Ovary (tissue), 10 donors: ENCODE measurements around the gene LENG8. TPM values are rescaled to one million over a fixed set of nuclear protein-coding genes. Genes with fewer than 3 reads are reported as not detected.

Source experiments
- DNase-seq, 5 donors: peaks; one replicate each; pipeline ENCODE4 v3.0.0-alpha.2; 2019 to 2020
- H3K27ac ChIP-seq, 2 donors: fragments of 200-600 bp; one replicate each; pipeline versions ENCODE4 v1.5.1 to v1.8.0; 2019 to 2022
- H3K27me3 ChIP-seq: fragments of 200-600 bp; one replicate; pipeline ENCODE4 v1.8.0; 2022
- H3K36me3 ChIP-seq: fragments of 200-600 bp; sonication (generic); one replicate; pipeline ENCODE4 v1.5.1; 2019
- H3K4me1 ChIP-seq: one replicate; pipeline ENCODE4 v1.8.1; 2013; ENCODE audit warnings: mild to moderate bottlenecking, moderate library complexity; ENCODE audit not compliant: insufficient read depth
- H3K4me3 ChIP-seq: fragments of 200-600 bp; sonication (generic); one replicate; pipeline ENCODE4 v1.5.1; 2017
- H3K9me3 ChIP-seq, 2 donors: fragments of 200-600 bp in 1 of 2; sonication (generic) in 1 of 2; one replicate each; pipeline versions ENCODE4 v1.5.1 to v1.8.1; 2013 to 2019; ENCODE audit warnings: mild to moderate bottlenecking in 1 of 2, moderate library complexity in 1 of 2
- EP300 ChIP-seq: sonication (generic); formaldehyde crosslinking; IDR thresholded peaks from one replicate; pipeline ENCODE4 v1.6.1; 2017; ENCODE audit warnings: antibody characterized with exemption
- POLR2A ChIP-seq: fragments of 450-650 bp; IDR thresholded peaks from one replicate; pipeline ENCODE4 v1.6.1; 2017; ENCODE audit warnings: antibody characterized with exemption, mild to moderate bottlenecking, moderate library complexity
- WGBS, 3 donors: extraction: QIAGEN DNeasy Blood & Tissue Kit in 1 of 3; methylation state at CpG; one replicate each; pipeline versions ENCODE4 v1.1.5 to v1.1.7; 2013 to 2017; 5-methylcytosine and 5-hydroxymethylcytosine counted together
- intact Hi-C, 4 donors: fragments of 100-400 bp; cut with DNase I; formaldehyde crosslinking; loops; one replicate each; pipeline versions ENCODE4 v1.11.0 to v1.15.1; 2022 to 2023
- long read RNA-seq, 3 donors: library from polyadenylated mRNA in 2 of 3; unstranded in 2 of 3; transcript quantifications; one replicate each; pipeline ENCODE4 v2.0.0 and lab custom pipeline, GENCODE V29; 2021 to 2026
- polyA plus RNA-seq, 2 donors: library from polyadenylated mRNA; stranded (reverse); fragments of 200-250 nt in 1 of 2; fragments of 350-450 nt in 1 of 2; fragmentation: Illumina TruSeq in 1 of 2; extraction: RNeasy Lipid Tissue Mini Kit (QIAGEN cat#74804) in 1 of 2; gene quantifications; one replicate each; pipeline ENCODE4 v1.2.3, GENCODE V29; 2013 to 2014
- total RNA-seq, 7 donors: library from RNA; depleted of rRNA in 2 of 7; stranded (reverse); fragments of >200 nt in 2 of 7; fragmentation: NEBNext Ultra II Directional in 3 of 7; extraction: Animal tissue kit (Norgen Biotek cat#: 25700) in 3 of 7; gene quantifications; one replicate each; pipeline versions ENCODE4 v1.1.0 to v1.2.4, GENCODE V29; 2016 to 2023
- TF ChIP-seq, protein P1 (sequence below), 3 donors: fragments of 450-650 bp in 2 of 3; fragments of 200-600 bp in 1 of 3; IDR thresholded peaks; one replicate each; pipeline versions ENCODE4 v1.5.1 to v1.8.0; 2016 to 2022; ENCODE audit warnings: antibody characterized with exemption in 3 of 3, mild to moderate bottlenecking in 1 of 3
- donor health status: DM: no; HTN: no; CAD: no; lungs with moderate emphysema.
- donor health status: DM: no; HTN: no; CAD: no.
- donor health status: Bipolar disorder and iron deficiency.
- donor health status: DM: yes; HTN: yes; CAD: no.
- donor health status: DM: no; HTN: no; CAD: no.
- donor health status: DM: yes; HTN: yes; CAD: no.

Gene LENG8
- total RNA-seq (100 to 1,000 TPM; 105 to 207 (median 156) TPM), polyA plus RNA-seq (100 to 1,000 TPM in 1 of 2 donors, 10 to 100 TPM in 1; 29.9 to 122 TPM)
- long read RNA-seq, donor 1, partial matches to known transcripts = 9 of 120 reads
- long read RNA-seq, donor 1, other reads (novel, unspliced or antisense) = 111 of 120 reads
- long read RNA-seq, donor 2, partial matches to known transcripts = 85 of 96 reads
- long read RNA-seq, donor 2, other reads (novel, unspliced or antisense) = 7 of 96 reads
- long read RNA-seq, donor 3, partial matches to known transcripts = 21 of 121 reads
- long read RNA-seq, donor 3, other reads (novel, unspliced or antisense) = 99 of 121 reads

DNA sequence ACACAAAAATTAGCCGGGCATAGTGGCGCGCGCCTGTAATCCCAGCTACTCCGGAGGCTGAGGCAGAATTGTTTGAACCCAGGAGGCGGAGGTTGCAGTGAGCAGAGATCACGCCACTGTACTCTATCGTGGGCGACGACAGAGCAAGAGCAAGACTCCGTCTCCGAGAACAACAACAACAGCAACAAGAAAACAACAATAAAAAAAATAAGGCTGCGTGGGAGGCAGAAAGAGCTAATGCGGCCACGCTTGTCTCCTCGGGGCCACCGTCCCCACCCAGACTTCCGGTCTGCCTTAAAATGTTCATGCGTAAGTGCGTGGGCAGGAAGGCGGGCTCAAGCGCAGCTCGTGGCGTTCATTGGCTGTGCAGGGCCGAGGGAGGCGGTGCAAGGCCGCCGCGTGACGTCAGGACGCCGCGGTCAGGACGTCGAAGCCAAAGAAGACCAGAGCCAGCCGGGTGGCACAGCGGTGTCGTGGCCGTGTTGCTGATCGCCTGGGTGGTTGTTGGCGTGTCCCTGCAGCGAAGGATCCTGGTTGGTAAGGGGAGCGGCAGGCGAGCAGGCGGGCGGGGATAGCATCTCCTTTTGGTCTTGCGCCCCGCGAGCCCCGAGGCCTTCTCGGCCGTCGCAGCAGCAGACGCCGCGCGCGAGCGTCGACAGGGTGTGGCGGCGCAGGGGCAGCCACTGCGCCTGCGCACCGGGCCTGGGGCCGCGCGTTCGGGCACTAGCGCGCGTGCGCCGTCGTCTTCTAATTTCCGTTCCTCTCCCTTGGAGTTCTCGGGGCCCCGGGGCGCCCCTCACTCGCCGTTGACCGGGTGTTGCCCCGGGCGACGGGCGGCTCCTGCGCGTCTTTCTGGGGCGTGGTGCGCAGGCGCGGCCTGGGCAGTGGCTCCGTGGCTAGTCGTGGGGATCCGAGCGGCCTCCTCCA lies at the start of gene LENG8:
LENG8 (plus strand) TSS at position 426 of the 927 bp plus-strand sequence. CDS start 2,146 bp downstream, outside the sequence.
- 0 to 1% (median 0%) methylated on average over 61 to 96 of the region's 96 CpGs for WGBS, 3 donors
- H3K9me3 ChIP-seq = no peaks in the 10 kb centered on the region
- peak; percentile 99 for TF ChIP-seq POLR2A
- TF ChIP-seq EP300 = peak; percentile 46
- TF ChIP-seq, protein P1, sequence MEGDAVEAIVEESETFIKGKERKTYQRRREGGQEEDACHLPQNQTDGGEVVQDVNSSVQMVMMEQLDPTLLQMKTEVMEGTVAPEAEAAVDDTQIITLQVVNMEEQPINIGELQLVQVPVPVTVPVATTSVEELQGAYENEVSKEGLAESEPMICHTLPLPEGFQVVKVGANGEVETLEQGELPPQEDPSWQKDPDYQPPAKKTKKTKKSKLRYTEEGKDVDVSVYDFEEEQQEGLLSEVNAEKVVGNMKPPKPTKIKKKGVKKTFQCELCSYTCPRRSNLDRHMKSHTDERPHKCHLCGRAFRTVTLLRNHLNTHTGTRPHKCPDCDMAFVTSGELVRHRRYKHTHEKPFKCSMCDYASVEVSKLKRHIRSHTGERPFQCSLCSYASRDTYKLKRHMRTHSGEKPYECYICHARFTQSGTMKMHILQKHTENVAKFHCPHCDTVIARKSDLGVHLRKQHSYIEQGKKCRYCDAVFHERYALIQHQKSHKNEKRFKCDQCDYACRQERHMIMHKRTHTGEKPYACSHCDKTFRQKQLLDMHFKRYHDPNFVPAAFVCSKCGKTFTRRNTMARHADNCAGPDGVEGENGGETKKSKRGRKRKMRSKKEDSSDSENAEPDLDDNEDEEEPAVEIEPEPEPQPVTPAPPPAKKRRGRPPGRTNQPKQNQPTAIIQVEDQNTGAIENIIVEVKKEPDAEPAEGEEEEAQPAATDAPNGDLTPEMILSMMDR (IDR thresholded peaks at IDR 0.05) = peak in 1 of 3 donors; percentile 29
- no peaks in the 10 kb centered on the region for H3K36me3 ChIP-seq
- peak within 1 kb of the TSS; percentile 68 for H3K4me3 ChIP-seq
- H3K27me3 ChIP-seq = no peaks in the 10 kb centered on the region
- H3K27ac ChIP-seq = peak within 1 kb of the TSS; percentile 78 to 95
- peaks cover 7% of the 10 kb centered on the region for H3K4me1 ChIP-seq
- intact Hi-C loops = no loop called here
- DNase-seq = peak; percentile 97 to 99 (median 98)

DNA sequence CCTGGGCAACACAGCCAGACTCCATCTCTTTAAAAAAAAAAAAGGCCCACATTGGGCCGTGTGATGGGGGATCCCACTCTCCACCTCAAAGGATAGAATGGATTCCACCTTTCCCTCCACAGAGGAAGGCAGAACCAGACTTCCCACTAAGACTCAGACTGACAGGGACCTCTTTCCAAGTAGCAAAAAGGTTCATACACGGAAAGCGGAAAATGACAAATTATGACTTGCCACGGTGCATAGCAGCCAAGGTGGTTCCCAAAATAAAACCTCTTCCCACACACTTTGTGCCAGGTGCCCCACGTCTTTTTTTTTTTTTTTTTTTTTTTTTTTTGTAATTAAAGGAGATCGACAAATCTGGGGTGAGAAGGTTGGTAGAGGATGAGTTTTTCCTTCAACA lies 48.1 kb upstream of the LENG8 start:
- WGBS, 3 donors = 57 to 72% (median 70%) methylated on average over 6 of the region's 6 CpGs
- H3K9me3 ChIP-seq = no peaks in the 10 kb centered on the region
- no peaks in the 10 kb centered on the region for H3K27me3 ChIP-seq
- no peak overlapping the region for H3K27ac ChIP-seq
- no peak for DNase-seq
- no peak overlapping the region for H3K4me3 ChIP-seq
- TF ChIP-seq POLR2A = no peak
- TF ChIP-seq, protein P1 (IDR thresholded peaks at IDR 0.05) = no peak
- no peak for TF ChIP-seq EP300
- intact Hi-C loops = no loop called here
- H3K36me3 ChIP-seq = no peaks in the 10 kb centered on the region
- no peaks in the 10 kb centered on the region for H3K4me1 ChIP-seq

DNA sequence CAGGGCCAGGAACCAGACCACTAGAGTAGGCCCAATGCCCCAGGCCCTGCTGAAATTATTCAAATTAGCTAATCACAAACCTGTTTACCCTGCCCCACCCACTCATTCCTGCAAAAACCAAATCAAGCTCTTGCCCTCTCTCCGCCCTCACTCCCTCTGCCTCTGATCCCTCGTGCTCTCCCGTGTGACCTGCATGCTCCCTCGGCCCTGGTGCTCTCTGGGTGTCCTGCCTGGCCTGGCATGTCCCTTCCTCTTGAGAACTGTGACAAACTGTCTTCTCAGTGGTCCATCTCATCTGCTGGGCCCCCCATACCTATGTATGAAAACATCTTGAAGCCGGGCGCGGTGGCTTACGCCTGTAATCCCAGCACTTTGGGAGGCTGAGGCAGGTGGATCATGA lies 45.9 kb upstream of the LENG8 start:
- intact Hi-C loops = no loop called here
- DNase-seq = no peak
- Histone ChIP-seq H3K4me1 (no peaks in the 10 kb centered on the region), H3K4me3 (no peak overlapping the region), H3K27me3 (no peaks in the 10 kb centered on the region), H3K27ac (no peak overlapping the region), H3K9me3 (no peaks in the 10 kb centered on the region), H3K36me3 (no peaks in the 10 kb centered on the region)
- TF ChIP-seq EP300 (no peak), POLR2A (no peak)
- TF ChIP-seq, protein P1 (IDR thresholded peaks at IDR 0.05) = no peak
- 71 to 80% (median 80%) methylated on average over 8 of the region's 8 CpGs for WGBS, 3 donors

DNA sequence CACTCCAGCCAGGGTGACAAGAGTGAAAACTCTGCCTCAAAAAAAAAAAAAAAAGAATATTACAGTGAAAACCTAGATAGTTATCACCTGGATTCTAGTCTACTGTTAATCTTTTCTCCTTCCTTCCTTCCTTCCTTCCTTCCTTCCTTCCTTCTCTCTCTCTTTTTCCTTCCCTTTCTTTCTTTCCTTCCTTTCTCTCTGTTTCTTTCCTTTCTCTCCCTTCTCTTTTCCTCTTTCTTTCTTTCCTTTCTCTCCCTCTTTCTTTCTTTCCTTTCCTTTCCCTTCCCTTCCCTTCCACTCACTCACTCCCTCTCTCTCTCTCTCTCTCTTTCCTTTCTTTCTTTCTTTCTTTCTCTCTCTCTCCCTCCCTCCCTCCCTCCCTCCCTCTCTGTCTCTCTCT lies 43.4 kb upstream of the LENG8 start:
- Histone ChIP-seq H3K4me1 (no peaks in the 10 kb centered on the region), H3K9me3 (no peaks in the 10 kb centered on the region), H3K36me3 (no peaks in the 10 kb centered on the region), H3K27ac (no peak overlapping the region), H3K4me3 (no peak overlapping the region), H3K27me3 (no peaks in the 10 kb centered on the region)
- no peak for DNase-seq
- intact Hi-C loops = no loop called here
- TF ChIP-seq POLR2A (no peak), EP300 (no peak)
- TF ChIP-seq, protein P1 (IDR thresholded peaks at IDR 0.05) = no peak
